Nephron progenitor cell (in vitro differentiated cells): ENCODE data around the gene FAM53B.
A peak's percentile ranks its signal among the peaks of the same experiment; 100 is the strongest.

Experiments used
- DNase-seq: peaks from one replicate; pipeline ENCODE4 v3.0.0; 2021
- H3K27ac Mint-ChIP-seq: 2 replicates; pipeline ENCODE4 v1.8.0; 2021; ENCODE audit warnings: mild to moderate bottlenecking, moderate library complexity, mixed read lengths
- H3K27me3 Mint-ChIP-seq: 2 replicates; pipeline ENCODE4 v1.8.0; 2021; ENCODE audit warnings: mild to moderate bottlenecking, low read depth, mixed read lengths; ENCODE audit not compliant: poor library complexity
- H3K36me3 Mint-ChIP-seq: 2 replicates; pipeline ENCODE4 v1.8.0; 2021; ENCODE audit warnings: low read depth, mixed read lengths
- H3K4me1 Mint-ChIP-seq: 2 replicates; pipeline ENCODE4 v1.8.0; 2021; ENCODE audit warnings: mixed read lengths
- H3K4me3 Mint-ChIP-seq: 2 replicates; pipeline ENCODE4 v1.8.0; 2021; ENCODE audit warnings: mild to moderate bottlenecking, moderate library complexity, mixed read lengths
- H3K9me3 Mint-ChIP-seq: 2 replicates; pipeline ENCODE4 v1.8.0; 2021; ENCODE audit warnings: mild to moderate bottlenecking, moderate library complexity, mixed read lengths
- CTCF ChIP-seq: fragments of 200-600 bp; sonication (generic); IDR thresholded peaks from 2 replicates; pipeline ENCODE4 v1.5.0; 2021; ENCODE audit warnings: antibody characterized with exemption

FAM53B gene

DNA sequence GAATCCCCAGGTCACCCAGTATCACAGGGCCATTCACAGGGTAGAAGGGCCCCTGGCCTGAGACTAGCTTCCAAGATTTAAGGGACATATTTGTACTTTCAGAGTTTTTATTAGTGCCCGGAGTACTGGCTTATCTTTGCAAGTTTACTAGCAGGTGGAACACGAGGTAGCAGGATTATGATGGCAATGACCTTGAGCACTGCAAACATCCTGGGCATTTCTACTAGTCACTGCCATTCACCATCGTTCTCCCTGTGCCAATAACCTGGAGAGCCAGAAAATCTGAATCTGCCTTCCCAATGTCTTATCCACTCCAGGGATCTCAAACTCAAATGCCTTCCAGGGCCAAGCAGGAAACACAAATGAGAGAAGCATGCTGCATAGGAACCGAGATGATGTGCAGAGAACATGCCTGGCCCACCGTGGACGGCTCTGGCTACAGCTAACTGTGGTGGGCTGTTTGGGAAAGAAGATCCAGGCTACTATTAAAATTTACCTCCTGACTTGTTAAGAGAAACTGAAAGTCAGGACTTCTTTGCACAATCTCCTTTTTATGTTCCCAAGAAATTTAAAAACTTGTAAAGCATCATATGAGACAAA is 16.7 kb downstream of the FAM53B start:
- no peaks in the 10 kb centered on the region for H3K9me3 Mint-ChIP-seq
- no peak overlapping the region for H3K4me3 Mint-ChIP-seq
- no peak overlapping the region for H3K27ac Mint-ChIP-seq

GRCh38 chr10:124725791-124726190 is 18.4 kb downstream of the FAM53B start:
- H3K9me3 Mint-ChIP-seq = no peaks in the 10 kb centered on the region
- H3K4me3 Mint-ChIP-seq = no peak overlapping the region
- H3K36me3 Mint-ChIP-seq = peaks cover 23% of the 10 kb centered on the region
- H3K27ac Mint-ChIP-seq = no peak overlapping the region
- peaks cover 67% of the 10 kb centered on the region for H3K4me1 Mint-ChIP-seq
- peaks cover 5% of the 10 kb centered on the region for H3K27me3 Mint-ChIP-seq
- no peak for DNase-seq
- TF ChIP-seq CTCF = no peak

More for the DNA sequence above, 16.7 kb downstream of the FAM53B start:
- H3K27me3 Mint-ChIP-seq = peaks cover 5% of the 10 kb centered on the region
- peaks cover 54% of the 10 kb centered on the region for H3K4me1 Mint-ChIP-seq
- H3K36me3 Mint-ChIP-seq = peaks cover 13% of the 10 kb centered on the region
- TF ChIP-seq CTCF = no peak
- no peak for DNase-seq

DNA sequence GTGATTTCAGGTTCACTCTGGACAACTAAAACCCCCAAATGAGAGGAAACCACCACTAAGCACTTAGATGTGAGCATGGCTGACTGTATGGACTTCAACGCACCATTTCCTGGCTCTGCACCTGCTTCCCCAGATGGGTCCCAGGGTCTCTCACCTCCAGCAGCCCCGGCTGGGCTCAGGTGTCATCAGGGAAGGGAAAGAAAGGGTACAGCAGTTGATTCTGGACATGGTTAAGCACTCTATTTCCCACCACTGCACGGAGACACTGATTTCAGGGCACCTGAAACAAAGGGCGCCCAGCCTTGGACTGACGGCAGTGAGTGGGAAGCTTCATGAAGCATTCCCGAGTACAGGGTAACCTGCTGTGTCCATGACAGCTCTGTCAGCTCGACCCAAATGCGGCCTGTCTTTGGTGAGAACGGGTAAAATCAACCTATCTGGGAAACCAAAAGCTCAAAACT is 19.0 kb downstream of the FAM53B start:
- TF ChIP-seq CTCF = no peak
- Mint-ChIP-seq H3K27me3 (peaks cover 5% of the 10 kb centered on the region), H3K4me1 (peaks cover 67% of the 10 kb centered on the region)

DNA sequence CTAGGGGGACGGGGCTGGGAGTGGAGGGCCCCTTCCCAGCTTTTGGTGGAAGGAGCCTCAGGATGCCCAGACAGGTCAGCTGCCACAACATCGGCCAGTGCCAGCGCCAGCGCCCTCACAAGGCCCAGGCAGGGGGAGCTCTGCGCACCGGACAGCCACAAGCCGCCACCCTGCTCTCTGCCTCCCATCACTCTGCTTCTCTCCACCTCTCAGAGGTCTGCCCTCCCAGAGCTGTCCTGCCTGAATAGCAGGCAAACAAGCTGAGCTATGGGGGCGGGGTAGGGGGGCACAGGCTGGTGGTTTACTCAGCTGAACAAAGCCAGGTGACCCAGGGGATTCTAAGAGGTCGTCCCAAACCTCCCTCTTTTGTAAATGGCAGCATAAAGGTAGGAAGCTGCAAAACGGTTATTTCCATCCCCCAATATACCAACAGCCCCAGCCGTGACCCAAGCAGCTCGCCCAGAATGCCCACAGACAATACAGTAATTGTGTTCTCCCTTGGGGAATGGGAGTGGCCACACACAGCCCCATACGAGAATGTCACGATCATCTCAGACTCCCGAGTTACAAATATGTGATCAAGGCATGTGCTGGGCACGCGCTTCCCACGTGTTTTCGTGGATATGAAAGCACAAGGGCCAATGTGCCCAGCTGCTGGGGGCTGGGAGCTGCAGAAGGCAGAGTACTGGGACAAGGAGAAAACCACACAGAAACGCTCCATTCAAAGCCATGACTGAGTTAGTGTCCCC is 19.7 kb downstream of the FAM53B start:
- H3K9me3 Mint-ChIP-seq = no peaks in the 10 kb centered on the region
- H3K4me3 Mint-ChIP-seq = no peak overlapping the region
- TF ChIP-seq CTCF = no peak
- DNase-seq = no peak
- H3K36me3 Mint-ChIP-seq = peaks cover 25% of the 10 kb centered on the region
- peak overlapping the region; percentile 54 for H3K27ac Mint-ChIP-seq
- peaks cover 5% of the 10 kb centered on the region for H3K27me3 Mint-ChIP-seq
- H3K4me1 Mint-ChIP-seq = peaks cover 64% of the 10 kb centered on the region

More for the DNA sequence above, 19.0 kb downstream of the FAM53B start:
- peaks cover 29% of the 10 kb centered on the region for H3K36me3 Mint-ChIP-seq
- no peak overlapping the region for H3K4me3 Mint-ChIP-seq
- DNase-seq = no peak
- H3K9me3 Mint-ChIP-seq = no peaks in the 10 kb centered on the region
- H3K27ac Mint-ChIP-seq = no peak overlapping the region

DNA sequence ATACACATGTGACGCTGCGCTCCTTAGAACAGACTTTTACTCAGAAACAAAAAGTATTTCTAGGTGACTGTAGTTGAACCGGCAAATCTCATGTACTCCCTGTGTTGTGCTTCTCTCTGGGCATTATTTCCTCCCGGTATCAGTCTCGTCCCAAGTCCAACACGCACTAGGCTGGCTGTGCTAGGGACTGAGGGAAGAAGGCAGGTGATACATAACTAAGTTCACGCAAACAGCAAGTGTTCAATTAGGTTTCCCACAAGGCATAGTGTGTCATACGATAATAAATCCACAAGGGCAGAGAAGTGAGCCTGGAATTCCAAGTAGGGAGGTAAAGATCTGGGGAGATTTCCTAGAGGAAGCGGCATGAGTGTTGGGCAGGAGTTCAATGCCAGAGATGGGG is 20.4 kb downstream of the FAM53B start:
- no peaks in the 10 kb centered on the region for H3K9me3 Mint-ChIP-seq
- no peak for TF ChIP-seq CTCF
- H3K27me3 Mint-ChIP-seq = no peaks in the 10 kb centered on the region
- DNase-seq = no peak
- peaks cover 22% of the 10 kb centered on the region for H3K36me3 Mint-ChIP-seq
- peak overlapping the region; percentile 52 for H3K27ac Mint-ChIP-seq
- no peak overlapping the region for H3K4me3 Mint-ChIP-seq
- peaks cover 64% of the 10 kb centered on the region for H3K4me1 Mint-ChIP-seq
